ENCODE data around the gene DRC1. TPM values are rescaled to one million over a fixed set of nuclear protein-coding genes. Genes with fewer than 3 reads are reported as not detected.

Gene DRC1
- total RNA-seq, 4 donors from 2014 or later: not detected

GRCh38 chr2:26500406-26500805, 98.7 kb downstream of the DRC1 start:
- intact Hi-C loops (cut with DNase I): no loop called here
- peaks cover 0 to 37% (median 0%) of the 10 kb centered on the region in 4 donors for H3K27me3 ChIP-seq

DNA sequence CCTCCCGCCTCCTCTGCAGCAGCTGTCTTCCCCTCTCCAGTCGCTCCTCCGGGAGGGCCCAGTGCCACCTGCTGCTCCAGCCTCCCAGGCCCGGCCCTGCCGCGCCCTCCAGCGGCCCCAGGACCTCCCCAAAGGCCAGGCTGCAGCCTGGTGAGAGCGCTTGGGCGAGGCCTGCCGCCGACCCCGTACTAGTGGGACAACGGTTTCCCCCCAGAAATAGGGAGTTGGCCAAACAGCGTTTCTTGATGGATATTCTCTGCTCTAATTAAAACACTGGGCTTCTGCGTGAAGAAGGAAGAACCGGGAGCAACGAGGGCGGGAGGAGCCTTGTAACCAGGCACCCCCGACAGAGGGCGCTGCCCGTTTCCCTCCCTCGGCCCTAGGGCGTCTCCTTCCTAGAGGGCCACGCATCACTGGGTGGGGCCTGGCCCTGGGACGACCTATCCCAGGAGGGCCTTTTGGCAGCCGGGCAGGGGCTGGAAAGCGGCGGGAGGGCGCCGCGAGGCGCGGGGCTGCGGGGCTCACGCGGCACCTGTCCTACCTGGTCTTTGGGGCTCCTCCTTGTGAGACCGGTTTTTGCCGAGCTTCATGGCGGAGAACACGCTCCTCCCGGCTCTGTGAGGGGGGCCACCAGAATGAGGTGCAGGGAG, 101.6 kb downstream of the DRC1 start:
- Histone ChIP-seq H3K36me3 (no peaks in the 10 kb centered on the region), H3K9me3 (no peaks in the 10 kb centered on the region), H3K27me3 (peaks cover 0 to 28% (median 0%) of the 10 kb centered on the region in 4 donors), H3K4me1 (peaks cover 3 to 13% (median 11%) of the 10 kb centered on the region in 3 donors), H3K27ac (peak overlapping the region in 1 of 4 donors; percentile 28), H3K4me3 (peak overlapping the region; percentile 12 to 69 (median 44))
- intact Hi-C loops (cut with DNase I): no loop called here
- TF ChIP-seq POLR2A (IDR thresholded peaks at IDR 0.05) (no peak), CTCF (IDR thresholded peaks at IDR 0.05) (peak; percentile 75 to 90 (median 80))
- DNase-seq: no peak
- WGBS, 2 donors: 0% methylated on average over 18 of the region's 41 CpGs; no CpG with 5 or more reads in 1 of the 2 donors

More at GRCh38 chr2:26500406-26500805, 98.7 kb downstream of the DRC1 start:
- Histone ChIP-seq H3K9me3 (no peaks in the 10 kb centered on the region), H3K4me1 (peaks cover 3 to 19% (median 11%) of the 10 kb centered on the region in 3 donors), H3K4me3 (no peak overlapping the region), H3K36me3 (no peaks in the 10 kb centered on the region), H3K27ac (no peak overlapping the region)
- no peak for DNase-seq
- TF ChIP-seq POLR2A (IDR thresholded peaks at IDR 0.05): no peak
- no peak for TF ChIP-seq CTCF (IDR thresholded peaks at IDR 0.05)
- WGBS, 2 donors: 33 to 47% methylated on average over 1 to 2 of the region's 4 CpGs

GRCh38 chr2:26504002-26504401, 102.3 kb downstream of the DRC1 start:
- Histone ChIP-seq H3K4me3 (peak overlapping the region; percentile 12 to 69 (median 44)), H3K4me1 (peaks cover 3 to 13% (median 11%) of the 10 kb centered on the region in 3 donors), H3K27ac (no peak overlapping the region), H3K9me3 (no peaks in the 10 kb centered on the region), H3K27me3 (peaks cover 0 to 23% (median 0%) of the 10 kb centered on the region in 4 donors), H3K36me3 (no peaks in the 10 kb centered on the region)
- intact Hi-C loops (cut with DNase I): no loop called here
- no peak for DNase-seq
- no peak for TF ChIP-seq CTCF (IDR thresholded peaks at IDR 0.05)
- TF ChIP-seq POLR2A (IDR thresholded peaks at IDR 0.05): no peak
- 39 to 64% methylated on average over 9 to 11 of the region's 13 CpGs for WGBS, 2 donors

DNA sequence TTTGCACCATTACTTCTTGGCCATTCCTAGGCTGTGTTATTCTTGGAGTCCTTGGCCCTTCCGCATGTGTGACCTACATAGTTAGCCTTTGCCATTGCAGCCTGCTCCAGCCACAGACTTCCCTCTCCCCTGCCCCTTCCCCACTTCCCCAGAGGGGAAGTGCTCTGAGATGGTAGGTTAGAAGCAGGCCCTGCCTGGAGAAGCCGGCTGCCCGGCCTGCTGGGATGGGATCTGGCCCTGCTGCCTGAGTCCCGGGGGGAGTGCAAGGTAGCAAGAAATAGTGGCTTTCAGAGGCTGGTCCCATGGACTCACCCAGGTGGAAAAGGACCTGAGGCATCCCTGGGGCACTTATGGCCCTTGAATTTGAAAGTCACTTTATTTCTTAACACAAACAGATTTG, 104.6 kb downstream of the DRC1 start:
- WGBS, 2 donors: 86 to 95% methylated on average over 1 to 3 of the region's 4 CpGs
- Histone ChIP-seq H3K9me3 (no peaks in the 10 kb centered on the region), H3K27ac (no peak overlapping the region), H3K4me1 (peaks cover 3 to 13% (median 11%) of the 10 kb centered on the region in 3 donors), H3K4me3 (no peak overlapping the region), H3K36me3 (no peaks in the 10 kb centered on the region), H3K27me3 (peaks cover 0 to 31% (median 0%) of the 10 kb centered on the region in 4 donors)
- intact Hi-C loops (cut with DNase I): no loop called here
- no peak for DNase-seq
- TF ChIP-seq POLR2A (IDR thresholded peaks at IDR 0.05): no peak
- TF ChIP-seq CTCF (IDR thresholded peaks at IDR 0.05): no peak

Other genes starting within 250 kb of the DRC1 start
- gene GAREM2, start 228.8 kb upstream of the DRC1 start, total RNA-seq: 1 to 10 TPM in 2 of 4 donors, under 1 TPM in 2; 0.19 to 1.5 (median 0.89) TPM
- 100 to 1,000 TPM in 3 of 4 donors, 10 to 100 TPM in 1; 84.7 to 161 (median 116) TPM for gene HADHA, start 157.3 kb upstream of the DRC1 start, total RNA-seq
- 100 to 1,000 TPM in 1 of 4 donors, 10 to 100 TPM in 3; 57.6 to 150 (median 85.1) TPM for gene HADHB, start 157.0 kb upstream of the DRC1 start, total RNA-seq
- 10 to 100 TPM; 23.1 to 46.6 (median 32.4) TPM for gene SELENOI, start 55.8 kb upstream of the DRC1 start, total RNA-seq
- gene ADGRF3, start 55.1 kb upstream of the DRC1 start, total RNA-seq: under 1 TPM in 1 of 4 donors, not detected in 3; 0.41 TPM
- gene OTOF, start 76.2 kb downstream of the DRC1 start, total RNA-seq: under 1 TPM in 2 of 4 donors, not detected in 2; under 0.01 to 0.56 TPM
- gene CIB4, start 239.4 kb downstream of the DRC1 start, total RNA-seq: under 1 TPM in 1 of 4 donors, not detected in 3; 0.57 TPM

Measured in esophagus squamous epithelium (tissue), 5 donors.